Kidney epithelial cell (primary cell): ENCODE data around the gene GFPT2. TPM values are rescaled to one million over a fixed set of nuclear protein-coding genes. Genes with fewer than 3 reads are reported as not detected.

Experiments
- DNase-seq: peaks from one replicate; pipeline ENCODE4 v3.0.0-alpha.2; 2010; ENCODE audit warnings: low read depth
- H3K27me3 ChIP-seq: 2 replicates; pipeline ENCODE4 v1.6.0; 2011; ENCODE audit warnings: low read length; ENCODE audit not compliant: control insufficient read depth, insufficient read depth
- H3K36me3 ChIP-seq: 2 replicates; pipeline ENCODE4 v1.5.1; 2011; ENCODE audit warnings: low read length; ENCODE audit not compliant: control insufficient read depth, insufficient read depth
- H3K4me3 ChIP-seq: 2 replicates; pipeline ENCODE4 v1.5.1; 2011; ENCODE audit warnings: low read depth, mild to moderate bottlenecking, control low read depth, low read length
- total RNA-seq: library from RNA; depleted of rRNA; stranded (reverse); fragments of >200 nt; gene quantifications from 2 replicates; pipeline ENCODE4 v1.2.3, GENCODE V29; 2015
- TF ChIP-seq, protein P1 (sequence below): IDR thresholded peaks from 2 replicates; pipeline ENCODE4 v1.5.1; 2011; ENCODE audit warnings: mild to moderate bottlenecking, moderate library complexity, low read length, control low read depth, inconsistent platforms; ENCODE audit not compliant: insufficient read depth, poor library complexity, severe bottlenecking

Gene GFPT2
- total RNA-seq, 1 donor from 2014 or later, result 7.7 TPM

DNA sequence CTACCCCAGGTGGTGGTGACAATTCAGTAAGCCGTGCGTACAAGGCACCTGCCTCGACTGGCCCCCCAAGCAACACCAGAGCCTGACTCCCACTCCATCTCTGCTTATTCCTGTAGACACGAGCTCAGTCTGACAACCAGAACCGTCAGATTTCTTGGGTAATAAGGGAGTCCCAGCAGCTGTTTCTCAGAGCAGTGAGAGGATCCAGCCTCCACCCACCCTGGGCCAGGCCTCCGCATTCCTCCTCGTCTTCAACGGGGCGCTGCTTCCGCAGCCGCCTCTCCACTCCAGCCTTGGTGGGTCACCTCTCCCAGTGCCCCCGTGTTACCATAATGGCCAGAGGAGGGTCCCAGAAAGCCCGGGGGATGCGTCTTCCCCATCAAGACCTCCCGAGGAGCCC is 27.7 kb upstream of the GFPT2 start:
- Histone ChIP-seq H3K27me3 (peaks cover 2% of the 10 kb centered on the region), H3K4me3 (no peak overlapping the region), H3K36me3 (no peaks in the 10 kb centered on the region)
- TF ChIP-seq, protein P1, sequence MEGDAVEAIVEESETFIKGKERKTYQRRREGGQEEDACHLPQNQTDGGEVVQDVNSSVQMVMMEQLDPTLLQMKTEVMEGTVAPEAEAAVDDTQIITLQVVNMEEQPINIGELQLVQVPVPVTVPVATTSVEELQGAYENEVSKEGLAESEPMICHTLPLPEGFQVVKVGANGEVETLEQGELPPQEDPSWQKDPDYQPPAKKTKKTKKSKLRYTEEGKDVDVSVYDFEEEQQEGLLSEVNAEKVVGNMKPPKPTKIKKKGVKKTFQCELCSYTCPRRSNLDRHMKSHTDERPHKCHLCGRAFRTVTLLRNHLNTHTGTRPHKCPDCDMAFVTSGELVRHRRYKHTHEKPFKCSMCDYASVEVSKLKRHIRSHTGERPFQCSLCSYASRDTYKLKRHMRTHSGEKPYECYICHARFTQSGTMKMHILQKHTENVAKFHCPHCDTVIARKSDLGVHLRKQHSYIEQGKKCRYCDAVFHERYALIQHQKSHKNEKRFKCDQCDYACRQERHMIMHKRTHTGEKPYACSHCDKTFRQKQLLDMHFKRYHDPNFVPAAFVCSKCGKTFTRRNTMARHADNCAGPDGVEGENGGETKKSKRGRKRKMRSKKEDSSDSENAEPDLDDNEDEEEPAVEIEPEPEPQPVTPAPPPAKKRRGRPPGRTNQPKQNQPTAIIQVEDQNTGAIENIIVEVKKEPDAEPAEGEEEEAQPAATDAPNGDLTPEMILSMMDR, result no peak
- DNase-seq, result no peak

DNA sequence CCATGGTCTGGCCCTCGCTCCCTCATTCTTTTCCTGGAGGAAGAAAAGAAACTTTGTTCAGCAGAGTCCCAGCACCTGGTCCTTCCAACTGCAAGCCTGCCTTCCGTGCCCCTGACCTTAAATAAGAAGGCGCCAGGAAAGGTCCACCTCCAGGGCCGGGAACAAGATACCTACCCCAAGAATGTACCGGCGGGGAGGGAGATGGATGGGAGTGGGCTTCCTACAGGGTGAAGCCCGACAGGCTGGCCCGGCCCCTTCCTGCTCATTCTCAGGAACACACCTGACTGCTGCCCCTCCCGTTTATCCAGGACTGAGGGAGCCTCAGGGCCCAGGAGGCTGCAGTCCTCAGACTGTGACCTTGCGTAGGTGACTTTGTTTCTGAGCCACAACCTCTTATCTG is 27.3 kb upstream of the GFPT2 start:
- no peaks in the 10 kb centered on the region for H3K36me3 ChIP-seq
- TF ChIP-seq, protein P1, result no peak
- DNase-seq, result no peak
- peaks cover 2% of the 10 kb centered on the region for H3K27me3 ChIP-seq
- no peak overlapping the region for H3K4me3 ChIP-seq

DNA sequence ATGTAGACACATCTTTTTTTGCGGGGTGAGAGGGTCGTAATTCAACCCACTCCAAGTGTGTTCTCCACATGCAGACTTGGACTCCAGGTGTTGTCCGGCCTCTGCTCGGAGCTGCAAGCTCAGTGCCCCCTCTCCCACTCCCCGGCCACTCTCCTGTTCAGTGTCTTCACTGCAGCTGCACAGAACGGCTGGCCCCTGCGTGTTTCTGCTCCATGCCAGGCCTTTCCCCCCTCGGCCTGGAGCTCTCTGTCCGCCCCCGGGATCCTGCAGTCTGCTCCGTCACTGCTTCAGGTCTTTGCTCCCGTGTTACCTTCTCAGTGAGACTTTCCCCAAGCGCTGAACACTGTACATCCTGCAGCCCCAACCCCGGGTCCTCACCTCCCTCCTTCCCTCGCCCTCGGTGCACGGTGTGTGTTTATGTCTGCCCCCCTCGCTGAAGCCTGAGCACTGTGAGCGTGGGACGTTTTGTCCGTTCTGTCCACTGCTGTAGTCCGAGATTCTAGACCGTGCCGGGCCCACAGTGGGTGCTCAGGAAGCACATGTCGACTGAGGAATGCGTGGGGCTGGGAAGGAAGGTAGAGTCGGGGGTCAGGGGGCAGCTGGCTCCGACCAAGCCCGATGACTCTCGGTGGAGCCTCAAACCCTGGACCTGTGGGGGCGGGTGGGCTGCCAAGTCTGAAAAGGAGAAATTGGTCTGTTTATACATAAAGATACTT is 26.4 kb upstream of the GFPT2 start:
- TF ChIP-seq, protein P1, result no peak
- Histone ChIP-seq H3K36me3 (no peaks in the 10 kb centered on the region), H3K27me3 (peaks cover 2% of the 10 kb centered on the region), H3K4me3 (no peak overlapping the region)
- DNase-seq, result no peak

DNA sequence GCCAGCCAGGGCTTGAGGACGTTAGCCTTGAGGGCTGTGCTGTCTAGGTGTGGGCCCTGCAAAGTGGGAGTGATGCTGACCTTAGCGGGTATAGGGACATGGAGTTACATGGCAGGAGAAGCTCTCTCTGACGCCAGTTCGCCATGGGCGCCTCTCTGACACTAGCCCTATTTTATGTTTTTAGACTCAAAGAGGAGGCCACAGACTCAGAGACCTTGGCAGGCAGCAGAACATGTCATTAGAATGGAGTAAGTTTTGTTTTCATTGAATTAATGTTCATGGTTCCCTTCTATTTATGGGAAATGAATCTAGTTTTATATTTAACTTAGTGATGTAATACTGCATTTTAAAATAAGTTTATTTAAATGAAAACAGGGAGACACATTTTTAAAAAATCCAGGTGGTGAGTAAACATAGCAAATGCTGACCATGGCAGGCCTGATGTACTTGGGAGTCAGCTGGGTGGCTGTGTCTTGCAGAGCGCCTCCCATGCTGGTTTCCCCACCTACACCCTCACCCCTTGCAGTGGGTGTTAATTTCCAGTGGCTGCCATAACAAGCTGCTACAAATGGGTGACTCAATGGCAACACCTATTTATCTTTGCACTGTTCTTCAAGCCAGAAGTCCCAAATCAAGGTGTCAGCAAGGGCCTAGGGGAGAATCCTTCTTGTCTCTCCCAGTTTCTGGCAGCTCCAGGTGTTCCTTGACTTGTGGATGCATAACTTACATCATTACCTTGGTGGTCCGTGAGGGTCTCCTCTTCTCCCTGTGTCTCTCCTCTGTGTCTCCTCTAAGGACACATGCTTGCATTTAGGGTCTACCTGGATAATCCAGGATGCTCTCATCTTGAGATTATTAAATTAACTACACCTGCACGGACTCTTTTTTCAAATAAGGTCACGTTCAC is 25.6 kb upstream of the GFPT2 start:
- Histone ChIP-seq H3K27me3 (peaks cover 2% of the 10 kb centered on the region), H3K4me3 (no peak overlapping the region), H3K36me3 (no peaks in the 10 kb centered on the region)
- TF ChIP-seq, protein P1, result no peak
- DNase-seq, result no peak

DNA sequence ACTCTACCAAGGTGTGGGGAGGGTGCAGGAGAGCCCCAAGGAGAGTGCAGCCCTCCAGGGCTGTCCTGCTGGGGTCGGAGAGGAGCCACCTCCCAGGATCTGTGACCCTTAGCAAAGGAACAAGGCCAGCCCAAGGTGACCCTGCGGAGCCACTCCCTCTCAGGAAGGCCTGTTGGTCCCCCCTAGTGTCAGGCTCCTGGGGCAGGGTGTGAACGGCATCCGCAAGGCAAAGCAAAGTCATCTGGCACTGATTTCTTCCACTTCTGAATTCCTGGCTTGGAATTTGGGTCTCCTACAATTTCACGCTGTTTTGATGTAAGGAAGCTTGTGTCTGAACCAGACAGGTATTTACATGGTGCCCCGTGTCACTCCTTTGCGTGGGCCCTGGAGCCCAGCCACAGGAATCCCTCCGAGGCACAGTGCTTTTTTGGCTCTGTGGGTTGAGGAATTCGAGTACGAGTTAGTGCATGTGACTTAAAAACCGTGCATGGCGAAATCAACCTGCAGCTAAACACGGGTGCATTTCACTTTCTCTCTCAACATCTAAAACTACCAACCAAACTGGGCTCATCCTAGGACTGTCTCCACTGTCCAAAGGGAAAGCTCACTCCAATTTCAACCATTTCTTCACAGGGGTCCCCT is 24.5 kb upstream of the GFPT2 start:
- no peak overlapping the region for H3K4me3 ChIP-seq
- H3K27me3 ChIP-seq, result peaks cover 2% of the 10 kb centered on the region
- DNase-seq, result no peak
- H3K36me3 ChIP-seq, result no peaks in the 10 kb centered on the region
- TF ChIP-seq, protein P1, result no peak
